K562 (cell line): Measurements from ENCODE around the gene RNF223. TPM values are rescaled to one million over a fixed set of nuclear protein-coding genes. Genes with fewer than 3 reads are reported as not detected.

Experiments used
- ATAC-seq: fragments of 200-7000 bp; cut with Tn5 transposase; 3 replicates; pipeline ENCODE4 v1.9.1; 2020; ENCODE audit warnings: moderate library complexity
- BruUV-seq: library from RNA; stranded (reverse); fragments of 400-500 nt; replicated peaks from 2 replicates; lab custom pipeline; 2021; lab: Mats Ljungman, UMichigan
- CTCF ChIA-PET: fragments of 300-600 bp; formaldehyde crosslinking; extraction: SDS; loops from one replicate; lab custom pipeline; 2021; ENCODE audit warnings: low intra/inter-chr PET ratio; lab: Yijun Ruan, JAX
- POLR2A ChIA-PET: fragments of 300-600, 350-650 bp; sonication (Branson Sonifier 250); formaldehyde crosslinking; extraction: SDS; loops from one replicate; lab custom pipeline; 2021; ENCODE audit warnings: antibody characterized with exemption, inconsistent platforms; lab: Yijun Ruan, JAX
- DNase-seq, 4 experiments: peaks; one replicate each; pipeline versions ENCODE4 v3.0.0 to v3.0.0-alpha.2; 2011 to 2018; ENCODE audit warnings: low spot score in 3 of 4, mixed read lengths in 3 of 4; ENCODE audit errors: extremely low read depth in 1 of 4
- FAIRE-seq: peaks from 2 replicates; lab custom pipeline; 2011; peaks lifted over from hg19 to GRCh38; lab: Jason Lieb, UNC
- H2AFZ ChIP-seq: 2 replicates; pipeline ENCODE4 v1.6.0; 2011; ENCODE audit warnings: low read depth, low read length, control low read depth, inconsistent platforms
- H3K27ac ChIP-seq: fragments of 200-600 bp; 3 replicates; pipeline ENCODE4 v1.8.0; 2011; ENCODE audit warnings: low read depth, mild to moderate bottlenecking, control low read depth, inconsistent platforms, low read length, moderate library complexity, mixed read lengths; ENCODE audit errors: extremely low read depth
- H3K27me3 ChIP-seq, 2 experiments: fragments of 300-600 bp in 1 of 2; 2 replicates in 1 of 2; 3 replicates in 1 of 2; pipeline versions ENCODE4 v1.6.0 to v1.8.0; 2011; ENCODE audit warnings: inconsistent platforms in 2 of 2, low read length in 2 of 2, mild to moderate bottlenecking in 1 of 2, mixed read lengths in 1 of 2, moderate library complexity in 1 of 2; ENCODE audit not compliant: control insufficient read depth in 2 of 2, insufficient read depth in 2 of 2
- H3K36me3 ChIP-seq: fragments of 300-600 bp; 3 replicates; pipeline ENCODE4 v1.8.0; 2011; ENCODE audit warnings: mild to moderate bottlenecking, low read length, inconsistent platforms; ENCODE audit not compliant: control insufficient read depth, insufficient read depth
- H3K4me1 ChIP-seq, 2 experiments: fragments of 200-600 bp in 1 of 2; replicated peaks in 1 of 2; 2 replicates in 1 of 2; 3 replicates in 1 of 2; pipeline versions ENCODE4 v1.5.1 to v1.8.0; 2011; ENCODE audit warnings: inconsistent platforms in 2 of 2, low read length in 2 of 2, mild to moderate bottlenecking in 1 of 2, mixed read lengths in 1 of 2, moderate library complexity in 1 of 2; ENCODE audit not compliant: control insufficient read depth in 2 of 2, insufficient read depth in 2 of 2
- H3K4me2 ChIP-seq: 2 replicates; pipeline ENCODE4 v1.6.1; 2011; ENCODE audit warnings: low read length, control low read depth, inconsistent platforms, mixed read lengths; ENCODE audit not compliant: insufficient read depth
- H3K4me3 ChIP-seq: fragments of 200-600 bp; sonication (generic), shearing (Covaris generic); 2 replicates; pipeline ENCODE4 v1.5.1; 2016; ENCODE audit warnings: control low read depth, inconsistent platforms
- H3K79me2 ChIP-seq: fragments of 200-600 bp; 3 replicates; pipeline ENCODE4 v1.8.0; 2011; ENCODE audit warnings: low read length, inconsistent platforms; ENCODE audit not compliant: control insufficient read depth, insufficient read depth
- H3K9ac ChIP-seq, 2 experiments: 2 replicates each; pipeline versions ENCODE4 v1.6.0 to v1.6.1; 2011; ENCODE audit warnings: low read depth in 2 of 2, low read length in 2 of 2, control low read depth in 1 of 2, inconsistent platforms in 1 of 2, mild to moderate bottlenecking in 1 of 2, mixed read lengths in 1 of 2; ENCODE audit not compliant: insufficient read depth in 1 of 2
- H3K9me1 ChIP-seq: one replicate; pipeline ENCODE4 v1.6.0; 2011; ENCODE audit warnings: inconsistent platforms, mild to moderate bottlenecking, low read length, moderate library complexity; ENCODE audit not compliant: control insufficient read depth, insufficient read depth
- H3K9me3 ChIP-seq: replicated peaks from 2 replicates; pipeline ENCODE4 v1.5.1; 2011; ENCODE audit warnings: low read depth, low read length, inconsistent platforms; ENCODE audit not compliant: control insufficient read depth, insufficient read depth
- H4K20me1 ChIP-seq: replicated peaks from 2 replicates; pipeline ENCODE4 v1.6.1; 2011; ENCODE audit warnings: low read length, inconsistent platforms, mixed read lengths; ENCODE audit not compliant: control insufficient read depth, insufficient read depth
- CEBPG ChIP-seq, 3 experiments: fragments of 200-800 bp in 1 of 3; sonication (Bioruptor generic) in 1 of 3; sonication (generic) in 1 of 3; formaldehyde crosslinking in 1 of 3; IDR thresholded peaks in 2 of 3; conservative IDR thresholded peaks in 1 of 3; 2 replicates each; pipeline versions ENCODE4 v1.6.1 to v1.8.0; 2016 to 2022; ENCODE audit warnings: missing compliant biosample characterization in 2 of 3, missing genetic modification characterization in 2 of 3, mild to moderate bottlenecking in 1 of 3, missing genetic modification reagents in 1 of 3
- EGR1 ChIP-seq: fragments of 450-650 bp; conservative IDR thresholded peaks from 2 replicates; pipeline ENCODE4 v1.6.1; 2017; ENCODE audit warnings: mild to moderate bottlenecking
- KDM5B ChIP-seq: fragments of 200-600 bp; sonication (generic); IDR thresholded peaks from 2 replicates; pipeline ENCODE4 v1.6.1; 2012; ENCODE audit warnings: low read depth, mild to moderate bottlenecking, moderate library complexity, low read length, control low read depth, inconsistent platforms; ENCODE audit not compliant: insufficient replicate concordance
- OTX1 ChIP-seq: fragments of 450-650 bp; formaldehyde crosslinking; IDR thresholded peaks from 2 replicates; pipeline ENCODE4 v1.4.0; 2022; ENCODE audit warnings: mild to moderate bottlenecking
- POLR2AphosphoS2 ChIP-seq: IDR thresholded peaks from 2 replicates; pipeline ENCODE4 v1.6.1; 2012; ENCODE audit warnings: low read length, improper control_type of control experiment
- RCOR1 ChIP-seq, 2 experiments: IDR thresholded peaks; 2 replicates each; pipeline ENCODE4 v1.6.1; 2012; ENCODE audit warnings: low read depth in 2 of 2, low read length in 2 of 2, borderline replicate concordance in 1 of 2, improper control_type of control experiment in 1 of 2
- SIX5 ChIP-seq, 2 experiments: IDR thresholded peaks; 2 replicates each; pipeline ENCODE4 v1.6.1; 2011; ENCODE audit warnings: low read length in 2 of 2, borderline replicate concordance in 1 of 2, low read depth in 1 of 2, mild to moderate bottlenecking in 1 of 2, moderate library complexity in 1 of 2; ENCODE audit not compliant: insufficient read depth in 1 of 2
- USF1 ChIP-seq: sonication (generic); formaldehyde crosslinking; IDR thresholded peaks from 2 replicates; pipeline ENCODE4 v1.9.0; 2022; ENCODE audit warnings: mild to moderate bottlenecking, missing genetic modification reagents
- ZNF511 ChIP-seq: sonication (generic); formaldehyde crosslinking; IDR thresholded peaks from 2 replicates; pipeline ENCODE4 v1.8.0; 2022; ENCODE audit warnings: mild to moderate bottlenecking, missing genetic modification reagents
- WGBS: fragments of 100-300 bp; shearing (Covaris generic); methylation state at CpG from one replicate; pipeline ENCODE4 v1.1.6; 2016; ENCODE audit warnings: low coverage, mixed read lengths; ENCODE audit not compliant: insufficient coverage; ENCODE audit errors: missing lambda C conversion rate; 5-methylcytosine and 5-hydroxymethylcytosine counted together
- in situ Hi-C: fragments of 300-500 bp; cut with MboI; formaldehyde crosslinking; loops from 4 replicates; pipeline ENCODE4 v1.15.0; 2018; ENCODE audit warnings: inconsistent platforms, mixed read lengths
- intact Hi-C: fragments of 100-400 bp; cut with micrococcal nuclease; formaldehyde crosslinking; loops from 2 replicates; pipeline ENCODE4 v1.14.2; 2022
- polyA plus RNA-seq, 8 experiments: library from polyadenylated mRNA; depleted of rRNA in 4 of 8; stranded (reverse) in 5 of 8; unstranded in 3 of 8; fragments of >200 nt; fragmentation: Nextera tagmentation in 2 of 8; fragmentation: Illumina TruSeq in 1 of 8; extraction: Ambion mirVana in 2 of 8; extraction: Trizol in 1 of 8; gene quantifications; 2 replicates each; pipeline versions ENCODE4 v1.2.1 to v1.2.3, GENCODE V29; 2011 to 2014; ENCODE audit warnings: inconsistent platforms in 1 of 8, missing spikeins in 1 of 8
- total RNA-seq, 7 experiments: library from RNA; depleted of rRNA in 6 of 7; stranded (reverse); fragments of >200 nt in 6 of 7; fragmentation: Illumina TruSeq in 2 of 7; extraction: Trizol in 2 of 7; gene quantifications; 2 replicates each; pipeline versions ENCODE4 v1.2.1 to v1.2.3, GENCODE V29; 2011 to 2021; ENCODE audit warnings: low replicate concordance in 1 of 7
- TF ChIP-seq, protein P1 (sequence below): sonication (generic); formaldehyde crosslinking; IDR thresholded peaks from 2 replicates; pipeline ENCODE4 v1.8.0; 2022; ENCODE audit warnings: mild to moderate bottlenecking, missing genetic modification reagents
- TF ChIP-seq, protein P2 (sequence below), 2 experiments: fragments of 450-650 bp in 1 of 2; sonication (generic) in 1 of 2; formaldehyde crosslinking in 1 of 2; IDR thresholded peaks in 1 of 2; conservative IDR thresholded peaks in 1 of 2; 2 replicates each; pipeline versions ENCODE4 v1.6.1 to v1.8.1; 2016 to 2023; ENCODE audit warnings: mild to moderate bottlenecking in 2 of 2, moderate library complexity in 2 of 2, inconsistent platforms in 1 of 2, missing genetic modification reagents in 1 of 2

Gene RNF223
- total and polyA plus RNA-seq, 9 of the 15 experiments (the other 6 are each of a cell fraction or from before 2014, with no cell fraction given), result 0.04 to 0.32 TPM; not detected in 7

GRCh38 chr1:1066403-1067283 is 7.5 kb downstream of the RNF223 start:
- BruUV-seq, result no TSS peak
- Histone ChIP-seq H3K27ac (no peak overlapping the region), H3K4me3 (no peak overlapping the region), H3K4me1 (peaks cover 45 to 87% of the 10 kb centered on the region in 2 experiments), H3K4me2 (no peak overlapping the region), H3K9ac (peak overlapping the region in 1 of 2 experiments; percentile 23; a peak in 1 of 4 replicates), H3K9me3 (no peaks in the 10 kb centered on the region), H3K27me3 (no peaks in the 10 kb centered on the region), H2AFZ (no peak overlapping the region), H3K79me2 (no peaks in the 10 kb centered on the region), H3K36me3 (no peaks in the 10 kb centered on the region), H4K20me1 (peaks cover 7% of the 10 kb centered on the region; the same call in 1 of the 2 replicates), H3K9me1 (peaks cover 4% of the 10 kb centered on the region)
- CTCF ChIA-PET, result no interaction called here
- ATAC-seq (no peak), FAIRE-seq (peak; percentile 76), DNase-seq (no peak)
- WGBS, result 30% methylated on average over 25 of the region's 27 CpGs
- intact Hi-C loops (no loop called here), in situ Hi-C loops (loop anchor here (10.0 kb wide), 1 partner anchor 82 kb away; the partner anchor contains the start of gene PERM1)
- POLR2A ChIA-PET, result interaction anchor here (0.6 to 1.2 kb wide), 3 partner anchors 8 to 121 kb away, joined by 3 to 4 read pairs (median 3); no protein-coding TSS in a partner anchor
- TF ChIP-seq CEBPG (CRISPR knock-in tag; IDR thresholded peaks at IDR 0.05), result 0 out of 2 replicates have a peak, but pooled peaks have one; percentile 8
- no peak for TF ChIP-seq CEBPG (tag; conservative IDR thresholded peaks at IDR 0.05 in 1 of 2, IDR thresholded peaks at IDR 0.05 in 1 of 2)
- TF ChIP-seq, protein P1, sequence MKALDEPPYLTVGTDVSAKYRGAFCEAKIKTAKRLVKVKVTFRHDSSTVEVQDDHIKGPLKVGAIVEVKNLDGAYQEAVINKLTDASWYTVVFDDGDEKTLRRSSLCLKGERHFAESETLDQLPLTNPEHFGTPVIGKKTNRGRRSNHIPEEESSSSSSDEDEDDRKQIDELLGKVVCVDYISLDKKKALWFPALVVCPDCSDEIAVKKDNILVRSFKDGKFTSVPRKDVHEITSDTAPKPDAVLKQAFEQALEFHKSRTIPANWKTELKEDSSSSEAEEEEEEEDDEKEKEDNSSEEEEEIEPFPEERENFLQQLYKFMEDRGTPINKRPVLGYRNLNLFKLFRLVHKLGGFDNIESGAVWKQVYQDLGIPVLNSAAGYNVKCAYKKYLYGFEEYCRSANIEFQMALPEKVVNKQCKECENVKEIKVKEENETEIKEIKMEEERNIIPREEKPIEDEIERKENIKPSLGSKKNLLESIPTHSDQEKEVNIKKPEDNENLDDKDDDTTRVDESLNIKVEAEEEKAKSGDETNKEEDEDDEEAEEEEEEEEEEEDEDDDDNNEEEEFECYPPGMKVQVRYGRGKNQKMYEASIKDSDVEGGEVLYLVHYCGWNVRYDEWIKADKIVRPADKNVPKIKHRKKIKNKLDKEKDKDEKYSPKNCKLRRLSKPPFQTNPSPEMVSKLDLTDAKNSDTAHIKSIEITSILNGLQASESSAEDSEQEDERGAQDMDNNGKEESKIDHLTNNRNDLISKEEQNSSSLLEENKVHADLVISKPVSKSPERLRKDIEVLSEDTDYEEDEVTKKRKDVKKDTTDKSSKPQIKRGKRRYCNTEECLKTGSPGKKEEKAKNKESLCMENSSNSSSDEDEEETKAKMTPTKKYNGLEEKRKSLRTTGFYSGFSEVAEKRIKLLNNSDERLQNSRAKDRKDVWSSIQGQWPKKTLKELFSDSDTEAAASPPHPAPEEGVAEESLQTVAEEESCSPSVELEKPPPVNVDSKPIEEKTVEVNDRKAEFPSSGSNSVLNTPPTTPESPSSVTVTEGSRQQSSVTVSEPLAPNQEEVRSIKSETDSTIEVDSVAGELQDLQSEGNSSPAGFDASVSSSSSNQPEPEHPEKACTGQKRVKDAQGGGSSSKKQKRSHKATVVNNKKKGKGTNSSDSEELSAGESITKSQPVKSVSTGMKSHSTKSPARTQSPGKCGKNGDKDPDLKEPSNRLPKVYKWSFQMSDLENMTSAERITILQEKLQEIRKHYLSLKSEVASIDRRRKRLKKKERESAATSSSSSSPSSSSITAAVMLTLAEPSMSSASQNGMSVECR (CRISPR knock-in tag), result 0 out of 2 replicates have a peak, but pooled peaks have one; percentile 24
- 0 out of 2 replicates have a peak, but pooled peaks have one; percentile 13 for TF ChIP-seq EGR1
- TF ChIP-seq RCOR1 (IDR thresholded peaks at IDR 0.05; ENCODE audit: borderline replicate concordance in 1 of 2, low read depth in 2 of 2, low read length in 2 of 2), result no peak
- 0 out of 2 replicates have a peak, but pooled peaks have one; percentile 17 for TF ChIP-seq USF1 (CRISPR knock-in tag)
- 0 out of 2 replicates have a peak, but pooled peaks have one; percentile 34 for TF ChIP-seq ZNF511 (CRISPR knock-in tag)
- TF ChIP-seq, protein P2, sequence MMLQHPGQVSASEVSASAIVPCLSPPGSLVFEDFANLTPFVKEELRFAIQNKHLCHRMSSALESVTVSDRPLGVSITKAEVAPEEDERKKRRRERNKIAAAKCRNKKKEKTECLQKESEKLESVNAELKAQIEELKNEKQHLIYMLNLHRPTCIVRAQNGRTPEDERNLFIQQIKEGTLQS (IDR thresholded peaks at IDR 0.05), result 0 out of 2 replicates have a peak, but pooled peaks have one; percentile 29
- TF ChIP-seq, protein P2 (CRISPR knock-in tag; conservative IDR thresholded peaks at IDR 0.05), result no peak
- TF ChIP-seq SIX5 (IDR thresholded peaks at IDR 0.05; ENCODE audit: borderline replicate concordance in 1 of 2, insufficient read depth in 1 of 2, low read depth in 1 of 2, low read length in 2 of 2), result no peak
- TF ChIP-seq KDM5B, result peak; percentile 26
- TF ChIP-seq POLR2AphosphoS2, result no peak
- TF ChIP-seq OTX1 (CRISPR knock-in tag), result no peak
